A549 (cell line): ENCODE measurements around the gene ADARB1. TPM values are rescaled to one million over a fixed set of nuclear protein-coding genes. Genes with fewer than 3 reads are reported as not detected.

Experiments used
- ATAC-seq, 2 experiments: fragments of 200-7000 bp in 1 of 2; fragments of >200 bp in 1 of 2; cut with Nextera tagmentation in 1 of 2; cut with Tn5 transposase in 1 of 2; 3 replicates each; pipeline versions ENCODE4 v1.8.0 to v1.9.1; 2018 to 2020; ENCODE audit warnings: mild to moderate bottlenecking in 1 of 2, moderate library complexity in 1 of 2
- CTCF ChIA-PET: fragments of 300-600 bp; sonication (Branson Sonifier 250); formaldehyde crosslinking; extraction: SDS; loops from one replicate; lab custom pipeline; 2021; ENCODE audit warnings: antibody characterized with exemption, inconsistent platforms; lab: Yijun Ruan, JAX
- POLR2A ChIA-PET: fragments of 350-600 bp; formaldehyde crosslinking; extraction: SDS; loops from one replicate; lab custom pipeline; 2021; ENCODE audit warnings: antibody characterized with exemption, inconsistent platforms; lab: Yijun Ruan, JAX
- DNase-seq, 2 experiments: peaks; one replicate each; pipeline versions ENCODE4 v3.0.0 to v3.0.0-alpha.2; 2011 to 2016; ENCODE audit warnings: low read depth in 1 of 2, low spot score in 1 of 2
- FAIRE-seq: peaks from 2 replicates; lab custom pipeline; 2011; peaks lifted over from hg19 to GRCh38; lab: Jason Lieb, UNC
- H3K27ac ChIP-seq, 2 experiments: fragments of >200 bp; sonication (Bioruptor Twin); formaldehyde crosslinking; 3 replicates each; pipeline ENCODE4 v1.5.1; 2016 to 2017
- H3K4me1 ChIP-seq: fragments of >200 bp; sonication (Bioruptor Twin); formaldehyde crosslinking; 3 replicates; pipeline ENCODE4 v1.6.1; 2016
- H3K4me2 ChIP-seq: fragments of >200 bp; sonication (Bioruptor Twin); formaldehyde crosslinking; 3 replicates; pipeline ENCODE4 v1.6.1; 2016
- H3K4me3 ChIP-seq: fragments of >200 bp; sonication (Bioruptor Twin); formaldehyde crosslinking; 3 replicates; pipeline ENCODE4 v1.5.1; 2016
- H3K9me3 ChIP-seq: fragments of >200 bp; sonication (Bioruptor Twin); formaldehyde crosslinking; 3 replicates; pipeline ENCODE4 v1.6.1; 2016
- ATOH8 ChIP-seq: fragments of 250-450 bp; sonication (Bioruptor Pico); IDR thresholded peaks from 2 replicates; pipeline ENCODE4 v1.5.0; 2020; ENCODE audit warnings: low read depth, mild to moderate bottlenecking, moderate library complexity
- BCL3 ChIP-seq: fragments of >200 bp; sonication (Bioruptor Twin); formaldehyde crosslinking; IDR thresholded peaks from 3 replicates; pipeline ENCODE4 v1.6.1; 2016
- BHLHE40 ChIP-seq: IDR thresholded peaks from 2 replicates; pipeline ENCODE4 v1.6.1; 2012; ENCODE audit warnings: low read depth, low read length, inconsistent platforms
- CTCF ChIP-seq: fragments of >200 bp; sonication (Bioruptor Twin); formaldehyde crosslinking; IDR thresholded peaks from 3 replicates; pipeline ENCODE4 v1.5.1; 2016
- EHMT2 ChIP-seq: fragments of 200-600 bp; sonication (generic); IDR thresholded peaks from 2 replicates; pipeline ENCODE4 v1.6.1; 2016; ENCODE audit warnings: antibody characterized with exemption, low read depth, mild to moderate bottlenecking, moderate library complexity
- ELK1 ChIP-seq: fragments of 150-350 bp; IDR thresholded peaks from 2 replicates; pipeline ENCODE4 v1.6.1; 2014; ENCODE audit warnings: low read depth, mild to moderate bottlenecking, low read length
- EP300 ChIP-seq, 2 experiments: fragments of >200 bp; sonication (Bioruptor Twin); formaldehyde crosslinking; IDR thresholded peaks; 2 replicates in 1 of 2; 3 replicates in 1 of 2; pipeline ENCODE4 v1.6.1; 2016 to 2017
- GATA3 ChIP-seq: IDR thresholded peaks from 2 replicates; pipeline ENCODE4 v1.6.1; 2012; ENCODE audit warnings: borderline replicate concordance
- HDAC2 ChIP-seq: fragments of 200-600 bp; sonication (generic); IDR thresholded peaks from 2 replicates; pipeline ENCODE4 v1.6.1; 2016
- HEYL ChIP-seq: fragments of 250-450 bp; sonication (Bioruptor Pico); IDR thresholded peaks from 2 replicates; pipeline ENCODE4 v1.8.0; 2021; ENCODE audit warnings: mild to moderate bottlenecking, moderate library complexity
- KDM5A ChIP-seq: fragments of 200-600 bp; sonication (generic); IDR thresholded peaks from 2 replicates; pipeline ENCODE4 v1.6.1; 2016; ENCODE audit warnings: antibody characterized with exemption, mild to moderate bottlenecking
- MAX ChIP-seq: IDR thresholded peaks from 2 replicates; pipeline ENCODE4 v1.6.1; 2012
- MYC ChIP-seq: IDR thresholded peaks from 2 replicates; pipeline ENCODE4 v1.6.1; 2012; ENCODE audit warnings: mild to moderate bottlenecking, inconsistent platforms, low read length, improper control_type of control experiment, borderline replicate concordance
- NR3C1 ChIP-seq: fragments of >200 bp; sonication (Bioruptor Twin); formaldehyde crosslinking; IDR thresholded peaks from 3 replicates; pipeline ENCODE4 v1.6.1; 2017
- RARB ChIP-seq: fragments of 250-450 bp; sonication (Bioruptor Pico); IDR thresholded peaks from 2 replicates; pipeline ENCODE4 v1.8.0; 2021; ENCODE audit warnings: mild to moderate bottlenecking, moderate library complexity
- REST ChIP-seq: fragments of 200-600 bp; sonication (generic); IDR thresholded peaks from 2 replicates; pipeline ENCODE4 v1.6.1; 2016; ENCODE audit warnings: antibody characterized with exemption, mild to moderate bottlenecking, moderate library complexity
- RNF2 ChIP-seq: fragments of 200-600 bp; sonication (generic); IDR thresholded peaks from 2 replicates; pipeline ENCODE4 v1.6.1; 2016; ENCODE audit warnings: low read depth, mild to moderate bottlenecking, antibody characterized with exemption, moderate library complexity, borderline replicate concordance
- SMC3 ChIP-seq: fragments of >200 bp; sonication (Bioruptor Twin); formaldehyde crosslinking; IDR thresholded peaks from 3 replicates; pipeline ENCODE4 v1.6.1; 2018; ENCODE audit warnings: inconsistent platforms
- ZSCAN20 ChIP-seq: fragments of 250-450 bp; sonication (Bioruptor Pico); IDR thresholded peaks from 2 replicates; pipeline ENCODE4 v1.8.0; 2022; ENCODE audit warnings: mild to moderate bottlenecking, moderate library complexity
- WGBS: methylation state at CpG from one replicate; pipeline ENCODE4 v1.1.6; 2017; ENCODE audit errors: missing lambda C conversion rate; 5-methylcytosine and 5-hydroxymethylcytosine counted together
- polyA plus RNA-seq, 4 experiments: library from polyadenylated mRNA; depleted of rRNA in 3 of 4; stranded (reverse); fragments of >200 nt; fragmentation: RNase III in 1 of 4; extraction: RNeasy Plus Mini Kit Qiagen cat#74134 plus additional on column Dnase treatment in 1 of 4; gene quantifications; 2 replicates in 3 of 4; 3 replicates in 1 of 4; pipeline ENCODE4 v1.2.3, GENCODE V29; 2011 to 2017

Gene ADARB1
- polyA plus RNA-seq, 2 of the 4 experiments (the other 2 are of a cell fraction) = 3.2 to 5.7 TPM

- ChIA-PET CTCF (no interaction called here), POLR2A (no interaction called here)
- DNase-seq (no peak), ATAC-seq (no peak), FAIRE-seq (no peak)
- Histone ChIP-seq H3K9me3 (no peaks in the 10 kb centered on the region), H3K4me1 (no peaks in the 10 kb centered on the region), H3K4me3 (no peak overlapping the region), H3K4me2 (no peak overlapping the region), H3K27ac (no peak overlapping the region)
- TF ChIP-seq RNF2 = no peak
- no peak for TF ChIP-seq BHLHE40
- TF ChIP-seq GATA3 = no peak
- no peak for TF ChIP-seq ATOH8 (CRISPR knock-in tag)
- TF ChIP-seq MYC = no peak
- no peak for TF ChIP-seq HEYL (CRISPR knock-in tag)
- TF ChIP-seq BCL3 = no peak
- WGBS = 80% methylated on average over 4 of the region's 4 CpGs
Measured at GRCh38 chr21:45090966-45091365, 16.6 kb downstream of the ADARB1 start.

GRCh38 chr21:45091550-45092322, 17.4 kb downstream of the ADARB1 start:
- H3K9me3 ChIP-seq = no peaks in the 10 kb centered on the region
- DNase-seq = no peak
- POLR2A ChIA-PET = no interaction called here
- TF ChIP-seq GATA3 = no peak
- no peak for TF ChIP-seq ZSCAN20 (CRISPR knock-in tag)
- no peak for TF ChIP-seq RARB (CRISPR knock-in tag)
- no peak for TF ChIP-seq ELK1
- no peak for TF ChIP-seq CTCF
- TF ChIP-seq KDM5A = no peak
- no peak for TF ChIP-seq SMC3
- no peak for TF ChIP-seq MAX
- TF ChIP-seq REST = no peak
- no peak for TF ChIP-seq EP300 (IDR thresholded peaks at IDR 0.05)
- no peak for TF ChIP-seq HDAC2
- no peak for TF ChIP-seq NR3C1
- no peak for TF ChIP-seq EHMT2
- no peak overlapping the region for H3K4me3 ChIP-seq
- ATAC-seq = no peak
- CTCF ChIA-PET = no interaction called here
- WGBS = 83% methylated on average over 7 of the region's 7 CpGs
- no peak overlapping the region for H3K27ac ChIP-seq
- H3K4me2 ChIP-seq = no peak overlapping the region
- H3K4me1 ChIP-seq = no peaks in the 10 kb centered on the region
- no peak for FAIRE-seq
